Spleen (tissue), 11 donors: Measurements from ENCODE around the gene HMGXB3. TPM values are rescaled to one million over a fixed set of nuclear protein-coding genes. Genes with fewer than 3 reads are reported as not detected.

Source experiments
- DNase-seq: peaks from one replicate; pipeline ENCODE4 v3.0.0-alpha.2; 2020
- H3K27ac ChIP-seq, 8 donors: fragments of 200-600 bp; sonication (generic) in 7 of 8; 1 replicate in 4 of 8; 2 replicates in 4 of 8; pipeline versions ENCODE4 v1.5.0 to v1.8.0; 2016 to 2021; ENCODE audit warnings: inconsistent platforms in 4 of 8, mild to moderate bottlenecking in 4 of 8, moderate library complexity in 1 of 8
- H3K27me3 ChIP-seq, 7 donors: fragments of 200-600 bp; sonication (generic) in 6 of 7; replicated peaks in 1 of 7; 1 replicate in 4 of 7; 2 replicates in 3 of 7; pipeline versions ENCODE4 v1.5.0 to v1.8.0; 2016 to 2021; ENCODE audit warnings: inconsistent platforms in 3 of 7, mild to moderate bottlenecking in 1 of 7
- H3K36me3 ChIP-seq, 6 donors: fragments of 200-600 bp; sonication (generic) in 5 of 6; 1 replicate in 4 of 6; 2 replicates in 2 of 6; pipeline versions ENCODE4 v1.5.0 to v1.8.0; 2016 to 2021; ENCODE audit warnings: inconsistent platforms in 2 of 6
- H3K4me1 ChIP-seq, 6 donors: fragments of 200-600 bp; sonication (generic) in 5 of 6; 1 replicate in 3 of 6; 2 replicates in 3 of 6; pipeline versions ENCODE4 v1.5.0 to v1.8.0; 2016 to 2021; ENCODE audit warnings: inconsistent platforms in 3 of 6
- H3K4me3 ChIP-seq, 8 donors: fragments of 200-600 bp; sonication (generic) in 7 of 8; 1 replicate in 4 of 8; 2 replicates in 4 of 8; pipeline versions ENCODE4 v1.5.0 to v1.8.0; 2016 to 2021; ENCODE audit warnings: inconsistent platforms in 4 of 8, mild to moderate bottlenecking in 4 of 8, moderate library complexity in 2 of 8
- H3K9me3 ChIP-seq, 8 donors: fragments of 200-600 bp; sonication (generic) in 7 of 8; 1 replicate in 4 of 8; 2 replicates in 4 of 8; pipeline versions ENCODE4 v1.5.0 to v1.8.0; 2016 to 2021; ENCODE audit warnings: inconsistent platforms in 4 of 8
- POLR2A ChIP-seq, 3 donors: fragments of 450-650 bp; IDR thresholded peaks; one replicate each; pipeline ENCODE4 v1.5.1; 2017; ENCODE audit warnings: antibody characterized with exemption in 3 of 3, mild to moderate bottlenecking in 1 of 3
- POLR2AphosphoS5 ChIP-seq, 3 donors: sonication (generic); formaldehyde crosslinking; IDR thresholded peaks; one replicate each; pipeline ENCODE4 v1.5.1; 2017; ENCODE audit warnings: antibody characterized with exemption in 3 of 3
- WGBS, 5 donors: extraction: QIAGEN DNeasy Blood & Tissue Kit in 3 of 5; methylation state at CpG; one replicate each; pipeline versions ENCODE4 v1.1.5 to v1.1.7; 2013 to 2018; 5-methylcytosine and 5-hydroxymethylcytosine counted together
- intact Hi-C: fragments of 100-400 bp; cut with DNase I; formaldehyde crosslinking; loops from one replicate; pipeline ENCODE4 v1.15.0; 2023; ENCODE audit warnings: low total_unique reads
- polyA plus RNA-seq, 3 donors: library from polyadenylated mRNA; stranded (reverse); fragments of 200-250 nt; gene quantifications; one replicate each; pipeline ENCODE4 v1.2.1, GENCODE V29; 2013
- total RNA-seq, 7 donors: library from RNA; depleted of rRNA in 3 of 7; stranded (reverse); fragments of >200 nt in 3 of 7; fragmentation: NEBNext Ultra II Directional in 4 of 7; extraction: Animal tissue kit (Norgen Biotek cat#: 25700) in 4 of 7; gene quantifications; one replicate each; pipeline versions ENCODE4 v1.1.0 to v1.2.1, GENCODE V29; 2016 to 2021
- TF ChIP-seq, protein P1 (sequence below), 11 experiments: fragments of 200-600 bp in 7 of 11; fragments of 450-650 bp in 4 of 11; sonication (generic) in 4 of 11; IDR thresholded peaks in 8 of 11; conservative IDR thresholded peaks in 3 of 11; 1 replicate in 7 of 11; 2 replicates in 4 of 11; pipeline versions ENCODE4 v1.4.0 to v1.8.0; 2016 to 2021; ENCODE audit warnings: antibody characterized with exemption in 11 of 11, inconsistent platforms in 4 of 11, mild to moderate bottlenecking in 1 of 11
- donor health status: healthy with polysubstance abuse.
- donor health status: DM: no; HTN: no; CAD: no; lungs with moderate emphysema.
- donor health status: DM: no; HTN: no; CAD: no.
- donor health status: Bipolar disorder and iron deficiency.
- donor health status: healthy.
- donor health status: DM: no; HTN: no; CAD: no.
- donor health status: DM: yes; HTN: yes; CAD: no.

Gene HMGXB3
- total and polyA plus RNA-seq, 10 donors: 14.3 to 51.7 (median 34.6) TPM

DNA sequence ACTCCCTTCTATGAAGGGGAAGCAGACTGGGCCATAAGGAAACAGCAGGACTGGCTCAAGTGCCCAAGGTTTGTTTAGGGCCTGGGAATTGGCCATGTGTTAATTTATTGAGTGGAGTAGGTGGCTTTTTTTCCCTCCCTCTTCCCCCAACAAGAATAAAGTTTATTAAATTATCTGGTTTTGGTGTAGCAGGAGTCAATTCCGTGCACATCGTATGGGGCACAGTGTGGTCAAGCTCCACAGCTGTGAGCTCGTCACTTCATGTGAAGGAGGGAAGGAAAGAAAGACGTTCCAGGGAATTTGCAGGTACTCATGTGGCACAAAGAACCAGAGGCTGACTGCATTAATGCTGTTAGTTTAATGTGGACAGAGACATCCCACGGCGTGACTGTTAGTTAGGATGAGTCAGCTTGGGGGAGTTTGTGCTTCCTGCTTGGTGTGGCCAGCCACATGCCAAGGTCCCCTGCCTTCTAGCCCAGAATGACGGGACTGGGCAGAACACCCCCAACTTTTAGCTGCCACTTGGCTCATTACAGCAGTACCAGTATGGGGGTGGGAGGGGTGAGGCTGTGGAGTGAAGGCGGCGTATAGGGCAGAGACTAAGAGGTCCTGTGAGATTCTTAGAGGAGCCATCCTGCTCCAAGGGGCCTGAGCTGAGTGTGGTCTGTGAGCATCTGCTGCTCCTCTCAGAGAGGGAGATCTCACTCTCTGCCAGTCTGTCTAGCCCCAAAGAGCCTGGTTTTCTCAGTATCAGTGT, 52.6 kb downstream of the HMGXB3 start:
- Histone ChIP-seq H3K4me3 (no peak overlapping the region), H3K36me3 (peaks cover 4 to 94% (median 74%) of the 10 kb centered on the region in 6 donors), H3K27ac (peak overlapping the region in 3 of 8 donors; percentile 14 to 45 (median 15)), H3K4me1 (peaks cover 0 to 19% (median 0%) of the 10 kb centered on the region in 6 donors), H3K9me3 (no peaks in the 10 kb centered on the region), H3K27me3 (no peaks in the 10 kb centered on the region)
- no peak for DNase-seq
- no peak for TF ChIP-seq POLR2A (IDR thresholded peaks at IDR 0.05)
- no peak for TF ChIP-seq POLR2AphosphoS5 (IDR thresholded peaks at IDR 0.05)
- TF ChIP-seq, protein P1, sequence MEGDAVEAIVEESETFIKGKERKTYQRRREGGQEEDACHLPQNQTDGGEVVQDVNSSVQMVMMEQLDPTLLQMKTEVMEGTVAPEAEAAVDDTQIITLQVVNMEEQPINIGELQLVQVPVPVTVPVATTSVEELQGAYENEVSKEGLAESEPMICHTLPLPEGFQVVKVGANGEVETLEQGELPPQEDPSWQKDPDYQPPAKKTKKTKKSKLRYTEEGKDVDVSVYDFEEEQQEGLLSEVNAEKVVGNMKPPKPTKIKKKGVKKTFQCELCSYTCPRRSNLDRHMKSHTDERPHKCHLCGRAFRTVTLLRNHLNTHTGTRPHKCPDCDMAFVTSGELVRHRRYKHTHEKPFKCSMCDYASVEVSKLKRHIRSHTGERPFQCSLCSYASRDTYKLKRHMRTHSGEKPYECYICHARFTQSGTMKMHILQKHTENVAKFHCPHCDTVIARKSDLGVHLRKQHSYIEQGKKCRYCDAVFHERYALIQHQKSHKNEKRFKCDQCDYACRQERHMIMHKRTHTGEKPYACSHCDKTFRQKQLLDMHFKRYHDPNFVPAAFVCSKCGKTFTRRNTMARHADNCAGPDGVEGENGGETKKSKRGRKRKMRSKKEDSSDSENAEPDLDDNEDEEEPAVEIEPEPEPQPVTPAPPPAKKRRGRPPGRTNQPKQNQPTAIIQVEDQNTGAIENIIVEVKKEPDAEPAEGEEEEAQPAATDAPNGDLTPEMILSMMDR (IDR thresholded peaks at IDR 0.05 in 8 of 11, conservative IDR thresholded peaks at IDR 0.05 in 3 of 11): no peak
- intact Hi-C loops: no loop called here
- 69 to 81% (median 71%) methylated on average over 9 of the region's 9 CpGs for WGBS, 5 donors

DNA sequence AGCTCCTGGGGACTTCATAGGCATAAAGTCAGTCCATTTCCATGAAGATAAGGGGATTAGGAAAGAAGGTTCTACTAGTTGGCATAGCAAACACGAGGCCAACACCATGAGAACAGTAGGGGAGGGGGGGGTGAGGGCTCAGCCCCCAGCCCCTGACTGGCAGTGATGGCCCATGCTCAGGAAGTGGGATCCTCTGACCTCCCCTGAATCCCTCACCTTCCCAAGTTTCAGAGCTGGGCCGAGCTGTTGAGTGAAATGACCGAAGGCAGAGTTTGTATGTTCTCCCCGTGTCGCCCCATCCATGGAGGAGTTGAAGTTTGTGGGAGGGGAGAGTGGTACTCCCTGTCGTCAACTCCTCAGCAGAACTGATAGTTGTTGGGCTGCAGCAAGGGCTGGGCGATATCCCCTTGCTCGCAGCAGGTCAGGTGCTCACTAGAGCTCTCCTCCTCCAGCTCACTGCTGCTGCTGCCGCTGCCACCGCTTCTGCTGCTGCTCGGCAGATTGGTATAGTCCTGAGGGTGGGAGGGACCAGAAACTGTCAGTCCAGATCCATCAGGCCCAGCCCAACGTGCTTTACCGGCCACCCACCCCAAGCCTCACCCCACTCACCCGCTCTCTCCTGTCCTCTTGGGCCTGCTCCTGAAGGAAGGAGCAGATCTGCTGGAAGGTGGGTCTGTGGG, 53.3 kb downstream of the HMGXB3 start:
- Histone ChIP-seq H3K27me3 (no peaks in the 10 kb centered on the region), H3K36me3 (peaks cover 0 to 87% (median 66%) of the 10 kb centered on the region in 6 donors), H3K9me3 (no peaks in the 10 kb centered on the region), H3K4me3 (no peak overlapping the region), H3K27ac (peak overlapping the region in 3 of 8 donors; percentile 14 to 45 (median 15)), H3K4me1 (peaks cover 0 to 24% (median 0%) of the 10 kb centered on the region in 6 donors)
- peak in 2 of 3 donors; percentile 44 to 67 for TF ChIP-seq POLR2AphosphoS5 (IDR thresholded peaks at IDR 0.05)
- TF ChIP-seq, protein P1 (IDR thresholded peaks at IDR 0.05 in 8 of 11, conservative IDR thresholded peaks at IDR 0.05 in 3 of 11): no peak
- WGBS, 5 donors: 92 to 98% (median 94%) methylated on average over 13 to 14 of the region's 14 CpGs
- no peak for DNase-seq
- intact Hi-C loops: no loop called here

DNA sequence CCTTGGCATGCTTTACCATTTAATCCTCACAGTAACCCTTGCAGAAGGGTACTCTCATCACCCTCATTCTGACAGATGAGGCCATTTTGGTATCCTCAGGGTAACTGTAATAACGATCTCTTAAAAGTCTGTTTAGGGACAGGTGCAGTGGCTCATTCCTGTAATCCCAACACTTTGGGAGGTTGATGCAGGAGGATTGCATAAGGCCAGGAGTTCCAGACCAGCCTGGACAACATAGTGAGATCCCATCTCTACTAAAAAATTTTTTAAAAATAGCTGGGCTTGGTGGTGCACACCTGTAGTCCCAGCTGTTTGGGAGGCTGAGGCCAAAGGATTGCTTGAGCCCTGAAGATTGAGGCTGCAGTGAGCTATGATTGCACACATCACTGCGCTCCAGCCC, 54.0 kb downstream of the HMGXB3 start:
- no peaks in the 10 kb centered on the region for H3K27me3 ChIP-seq
- DNase-seq: no peak
- peaks cover 0 to 24% (median 0%) of the 10 kb centered on the region in 6 donors for H3K4me1 ChIP-seq
- H3K27ac ChIP-seq: no peak overlapping the region
- intact Hi-C loops: no loop called here
- TF ChIP-seq POLR2A (IDR thresholded peaks at IDR 0.05) (no peak), POLR2AphosphoS5 (IDR thresholded peaks at IDR 0.05) (no peak)
- TF ChIP-seq, protein P1 (IDR thresholded peaks at IDR 0.05 in 8 of 11, conservative IDR thresholded peaks at IDR 0.05 in 3 of 11): no peak
- H3K4me3 ChIP-seq: no peak overlapping the region
- no peaks in the 10 kb centered on the region for H3K9me3 ChIP-seq
- WGBS, 5 donors: 93 to 100% (median 97%) methylated on average over 2 of the region's 2 CpGs
- peaks cover 0 to 82% (median 59%) of the 10 kb centered on the region in 6 donors for H3K36me3 ChIP-seq
